CD4-positive, alpha-beta T cell (primary cell): ENCODE measurements around the gene MLLT1. TPM values are rescaled to one million over a fixed set of nuclear protein-coding genes. Genes with fewer than 3 reads are reported as not detected.

ENCODE experiments used
- ATAC-seq: fragments of 200-7000 bp; cut with Tn5 transposase; one replicate; pipeline ENCODE4 v1.10.0; 2022; ENCODE audit warnings: mild to moderate bottlenecking; ENCODE audit not compliant: poor library complexity
- CTCF ChIA-PET: fragments of 350-600 bp; sonication (Branson Sonifier 250); formaldehyde crosslinking; loops from one replicate; lab custom pipeline; 2021; ENCODE audit warnings: antibody characterized with exemption, inconsistent platforms; lab: Charles Lee
- POLR2A ChIA-PET: fragments of 350-600 bp; sonication (Branson Sonifier 250); formaldehyde crosslinking; loops from one replicate; lab custom pipeline; 2021; ENCODE audit warnings: antibody characterized with exemption, inconsistent platforms; lab: Charles Lee
- DNase-seq, 14 experiments: peaks; one replicate each; pipeline ENCODE4 v3.0.0-alpha.2; 2013 to 2020; ENCODE audit warnings: mixed read lengths in 2 of 14
- H3K27ac ChIP-seq, 2 donors: one replicate each; pipeline versions ENCODE4 v1.5.1 to v1.7.0; 2013; ENCODE audit warnings: low read length in 2 of 2, low read depth in 1 of 2, mild to moderate bottlenecking in 1 of 2
- H3K27me3 ChIP-seq, 2 experiments: 1 replicate in 1 of 2; 2 replicates in 1 of 2; pipeline versions ENCODE4 v1.6.1 to v1.7.0; 2013; ENCODE audit warnings: low read length in 2 of 2, control low read depth in 1 of 2, mild to moderate bottlenecking in 1 of 2, moderate library complexity in 1 of 2; ENCODE audit not compliant: insufficient read depth in 2 of 2, control insufficient read depth in 1 of 2
- H3K36me3 ChIP-seq: one replicate; pipeline ENCODE4 v1.6.1; 2013; ENCODE audit warnings: low read length, control low read depth; ENCODE audit not compliant: insufficient read depth
- H3K4me1 ChIP-seq: one replicate; pipeline ENCODE4 v1.6.1; 2013; ENCODE audit warnings: low read length, control low read depth; ENCODE audit not compliant: insufficient read depth
- H3K4me3 ChIP-seq: one replicate; pipeline ENCODE4 v1.5.1; 2013; ENCODE audit warnings: mild to moderate bottlenecking, low read length, moderate library complexity
- H3K9me3 ChIP-seq, 2 experiments: 1 replicate in 1 of 2; 2 replicates in 1 of 2; pipeline versions ENCODE4 v1.6.1 to v1.7.0; 2013; ENCODE audit warnings: low read length in 2 of 2, mild to moderate bottlenecking in 2 of 2, control low read depth in 1 of 2, moderate library complexity in 1 of 2; ENCODE audit not compliant: control insufficient read depth in 1 of 2, insufficient read depth in 1 of 2
- H3K27ac Mint-ChIP-seq: one replicate; pipeline ENCODE4 v1.8.0; 2020; ENCODE audit warnings: mixed read lengths
- H3K27me3 Mint-ChIP-seq: one replicate; pipeline ENCODE4 v1.8.0; 2021; ENCODE audit warnings: mixed read lengths
- H3K36me3 Mint-ChIP-seq: one replicate; pipeline ENCODE4 v1.8.0; 2021; ENCODE audit warnings: low read depth, mixed read lengths
- H3K4me1 Mint-ChIP-seq: one replicate; pipeline ENCODE4 v1.8.0; 2021; ENCODE audit warnings: low read depth, mixed read lengths
- H3K4me3 Mint-ChIP-seq: one replicate; pipeline ENCODE4 v1.8.0; 2020; ENCODE audit warnings: mild to moderate bottlenecking, mixed read lengths
- H3K9me3 Mint-ChIP-seq: one replicate; pipeline ENCODE4 v1.8.0; 2020; ENCODE audit warnings: mixed read lengths
- CTCF ChIP-seq: fragments of 200-600 bp; IDR thresholded peaks from one replicate; pipeline ENCODE4 v1.8.0; 2022; ENCODE audit warnings: antibody characterized with exemption, mild to moderate bottlenecking
- intact Hi-C, 2 experiments: fragments of 100-400 bp; cut with DNase I in 1 of 2; cut with micrococcal nuclease in 1 of 2; formaldehyde crosslinking; loops; one replicate each; pipeline versions ENCODE4 v1.15.1 to v1.9.0; 2023 to 2025; cut with DNase I, micrococcal nuclease
- total RNA-seq, 174 experiments: library from RNA in 2 of 174; stranded (reverse) in 2 of 174; gene quantifications; one replicate each; pipeline ENCODE4 v1.2.3 and lab custom pipeline; 2021 to 2026

The MLLT1 gene
- total RNA-seq, 2 experiments from 2014 or later: 18.3 to 22.1 TPM

- CTCF ChIA-PET: no interaction called here
- peaks cover 18% of the 10 kb centered on the region for H3K36me3 Mint-ChIP-seq
- Histone ChIP-seq H3K4me1 (peaks cover 3% of the 10 kb centered on the region), H3K9me3 (no peaks in the 10 kb centered on the region), H3K36me3 (peaks cover 53% of the 10 kb centered on the region), H3K27me3 (no peaks in the 10 kb centered on the region), H3K4me3 (no peak overlapping the region), H3K27ac (no peak overlapping the region)
- H3K4me3 Mint-ChIP-seq: no peak overlapping the region
- no peak overlapping the region for H3K27ac Mint-ChIP-seq
- ATAC-seq (no peak), DNase-seq (no peak)
- no peak for TF ChIP-seq CTCF
- intact Hi-C loops: no loop called here
- no peaks in the 10 kb centered on the region for H3K9me3 Mint-ChIP-seq
- POLR2A ChIA-PET: no interaction called here
- H3K27me3 Mint-ChIP-seq: no peaks in the 10 kb centered on the region
- peaks cover 4% of the 10 kb centered on the region for H3K4me1 Mint-ChIP-seq
Measured at GRCh38 chr19:6221220-6221877, 58.4 kb downstream of the MLLT1 start.

GRCh38 chr19:6220385-6221191, 59.2 kb downstream of the MLLT1 start:
- ATAC-seq: no peak
- ChIA-PET POLR2A (no interaction called here), CTCF (no interaction called here)
- Mint-ChIP-seq H3K27me3 (no peaks in the 10 kb centered on the region), H3K27ac (no peak overlapping the region), H3K4me3 (no peak overlapping the region), H3K36me3 (peaks cover 12% of the 10 kb centered on the region), H3K9me3 (no peaks in the 10 kb centered on the region), H3K4me1 (peaks cover 4% of the 10 kb centered on the region)
- no peaks in the 10 kb centered on the region for H3K9me3 ChIP-seq
- no peak for DNase-seq
- intact Hi-C loops: no loop called here
- H3K4me1 ChIP-seq: peaks cover 3% of the 10 kb centered on the region
- no peak overlapping the region for H3K27ac ChIP-seq
- TF ChIP-seq CTCF: no peak
- H3K27me3 ChIP-seq: no peaks in the 10 kb centered on the region
- H3K4me3 ChIP-seq: no peak overlapping the region
- peaks cover 50% of the 10 kb centered on the region for H3K36me3 ChIP-seq

GRCh38 chr19:6219586-6220290, 60.0 kb downstream of the MLLT1 start:
- no peak for DNase-seq
- Mint-ChIP-seq H3K9me3 (no peaks in the 10 kb centered on the region), H3K4me1 (peaks cover 4% of the 10 kb centered on the region), H3K4me3 (no peak overlapping the region), H3K36me3 (peaks cover 9% of the 10 kb centered on the region), H3K27me3 (no peaks in the 10 kb centered on the region), H3K27ac (no peak overlapping the region)
- POLR2A ChIA-PET: interaction anchor here (1.7 kb wide), 1 partner anchor 20 kb away, joined by 4 read pairs; no protein-coding TSS in a partner anchor
- H3K4me1 ChIP-seq: peaks cover 3% of the 10 kb centered on the region
- no peak for TF ChIP-seq CTCF
- H3K4me3 ChIP-seq: no peak overlapping the region
- H3K27me3 ChIP-seq: no peaks in the 10 kb centered on the region
- CTCF ChIA-PET: interaction anchor here (1.2 kb wide), 1 partner anchor 15 kb away, joined by 4 read pairs; no protein-coding TSS in a partner anchor
- H3K36me3 ChIP-seq: peaks cover 46% of the 10 kb centered on the region
- H3K9me3 ChIP-seq: no peaks in the 10 kb centered on the region
- no peak for ATAC-seq
- no peak overlapping the region for H3K27ac ChIP-seq
- intact Hi-C loops: loop anchor here in 1 of 2 experiments (2.0 to 5.0 kb wide), 3 partner anchors 79 to 288 kb away; no protein-coding TSS in a partner anchor
